Neuron (in vitro differentiated cells): Measurements from ENCODE around the gene EFNB2.

Source experiments
- H2AFZ ChIP-seq: one replicate; pipeline ENCODE4 v1.6.1; 2013; ENCODE audit warnings: low read depth, mild to moderate bottlenecking, inconsistent platforms, low read length, moderate library complexity
- H3K27me3 ChIP-seq: one replicate; pipeline ENCODE4 v1.6.1; 2013; ENCODE audit warnings: low read length; ENCODE audit not compliant: insufficient read depth
- H3K36me3 ChIP-seq: one replicate; pipeline ENCODE4 v1.6.1; 2013; ENCODE audit warnings: low read length; ENCODE audit not compliant: insufficient read depth
- H3K4me1 ChIP-seq: one replicate; pipeline ENCODE4 v1.6.1; 2013; ENCODE audit warnings: low read length; ENCODE audit not compliant: insufficient read depth
- H3K4me3 ChIP-seq: 2 replicates; pipeline ENCODE4 v1.5.1; 2013; ENCODE audit warnings: mild to moderate bottlenecking, low read length, moderate library complexity
- H3K9me3 ChIP-seq: one replicate; pipeline ENCODE4 v1.6.1; 2013; ENCODE audit warnings: low read length

Gene EFNB2

DNA sequence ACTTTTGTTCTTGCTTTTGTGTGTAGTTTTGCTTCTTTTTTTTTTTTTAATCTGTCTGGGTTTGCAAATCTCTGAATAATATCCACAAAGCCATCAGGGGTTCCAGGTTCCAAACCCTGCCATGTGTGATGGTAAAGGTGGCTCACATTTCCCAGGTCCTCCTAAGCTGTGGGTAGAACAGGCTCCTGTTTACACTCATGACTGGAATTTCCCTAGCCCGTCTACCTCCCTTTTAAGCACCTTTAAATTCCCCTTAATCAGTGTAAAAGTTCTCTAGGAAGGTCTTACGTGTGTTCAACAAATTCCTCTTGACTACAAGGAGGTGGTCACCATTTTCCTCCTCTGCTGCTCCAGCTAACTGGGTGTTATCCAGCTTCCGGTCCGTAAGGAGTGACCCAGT is 62.8 kb downstream of the EFNB2 start:
- no peaks in the 10 kb centered on the region for H3K27me3 ChIP-seq
- H3K4me3 ChIP-seq: no peak overlapping the region
- H3K36me3 ChIP-seq: no peaks in the 10 kb centered on the region
- H2AFZ ChIP-seq: no peak overlapping the region
- H3K9me3 ChIP-seq: no peaks in the 10 kb centered on the region
- peaks cover 36% of the 10 kb centered on the region for H3K4me1 ChIP-seq

DNA sequence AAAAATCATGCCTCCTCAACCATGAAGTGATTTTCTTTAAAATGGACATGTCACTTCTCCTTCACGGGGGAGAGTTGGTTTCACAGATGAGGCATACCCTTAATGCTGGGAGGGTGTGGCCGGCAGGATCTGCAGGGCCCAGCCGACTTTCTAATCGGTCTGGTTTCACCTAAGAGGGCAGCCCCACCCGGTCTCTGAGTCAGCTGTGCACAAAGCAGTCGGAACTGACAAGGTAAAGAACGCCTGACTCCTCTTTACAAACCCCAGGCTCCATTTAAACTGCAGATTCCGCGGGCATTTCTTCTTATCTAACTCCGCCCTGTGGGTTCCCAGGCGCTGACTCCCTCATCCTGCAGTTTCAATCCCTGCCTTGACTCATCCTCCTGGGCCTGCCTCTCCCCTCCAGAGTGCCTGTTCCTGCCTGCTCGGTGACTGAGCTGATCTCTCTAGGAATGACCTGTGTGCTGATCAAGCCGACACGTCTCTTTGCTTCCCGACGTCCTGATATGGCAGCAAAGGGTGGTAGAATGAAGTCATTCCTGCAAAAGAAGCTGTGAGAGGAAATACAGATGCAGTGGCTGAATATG is 63.4 kb downstream of the EFNB2 start:
- Histone ChIP-seq H3K4me3 (no peak overlapping the region), H3K36me3 (no peaks in the 10 kb centered on the region), H2AFZ (peak overlapping the region; percentile 0), H3K27me3 (no peaks in the 10 kb centered on the region), H3K9me3 (no peaks in the 10 kb centered on the region), H3K4me1 (peaks cover 42% of the 10 kb centered on the region)

- no peak overlapping the region for H2AFZ ChIP-seq
- H3K36me3 ChIP-seq: no peaks in the 10 kb centered on the region
- H3K4me3 ChIP-seq: no peak overlapping the region
- peaks cover 56% of the 10 kb centered on the region for H3K4me1 ChIP-seq
- H3K27me3 ChIP-seq: no peaks in the 10 kb centered on the region
- no peaks in the 10 kb centered on the region for H3K9me3 ChIP-seq
Observed at GRCh38 chr13:106470576-106470975, 64.9 kb downstream of the EFNB2 start.

DNA sequence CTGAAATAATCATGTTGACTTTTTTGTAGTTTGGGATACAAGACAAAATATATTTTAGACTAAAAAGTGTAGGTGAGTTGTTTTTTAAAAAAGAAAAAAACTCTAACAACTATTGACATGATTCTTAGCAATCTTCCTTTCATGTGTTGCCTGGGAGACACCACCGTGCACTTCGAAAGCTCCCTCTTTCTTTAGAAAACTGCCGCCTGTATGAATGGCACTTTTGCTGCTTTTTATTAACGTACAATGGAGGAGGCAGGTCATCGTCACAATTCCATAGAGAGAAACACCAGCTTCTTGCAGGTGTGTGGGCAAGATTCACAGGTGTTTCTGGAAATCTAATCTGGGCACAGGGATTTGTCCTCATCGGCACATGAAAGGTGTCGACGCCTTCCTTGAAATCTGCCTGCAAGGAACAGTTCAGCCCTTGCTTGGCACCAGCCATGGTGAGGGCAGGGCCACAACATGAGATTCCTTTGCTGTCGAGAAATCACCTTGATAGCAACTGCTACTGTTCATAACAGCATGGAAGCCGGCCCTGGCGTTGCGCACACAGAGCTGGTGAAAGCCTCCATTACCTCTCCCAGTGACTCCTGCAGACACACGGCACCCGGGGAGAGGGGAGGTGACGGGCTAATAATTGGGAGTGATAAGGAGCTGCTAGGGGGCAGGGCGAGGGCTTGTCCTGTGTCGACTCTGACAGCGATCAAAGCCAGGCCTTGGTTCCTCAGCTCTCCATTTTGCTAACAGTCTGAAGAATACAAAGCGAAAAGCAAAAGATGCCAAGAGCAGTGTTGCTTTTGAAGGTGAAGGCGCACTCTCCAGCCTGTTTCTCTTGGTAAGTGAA is 66.5 kb downstream of the EFNB2 start:
- Histone ChIP-seq H2AFZ (no peak overlapping the region), H3K9me3 (no peaks in the 10 kb centered on the region), H3K36me3 (no peaks in the 10 kb centered on the region), H3K4me3 (no peak overlapping the region), H3K27me3 (no peaks in the 10 kb centered on the region), H3K4me1 (peaks cover 56% of the 10 kb centered on the region)

GRCh38 chr13:106468207-106468606 is 67.3 kb downstream of the EFNB2 start:
- Histone ChIP-seq H3K9me3 (no peaks in the 10 kb centered on the region), H3K4me1 (peaks cover 56% of the 10 kb centered on the region), H2AFZ (no peak overlapping the region), H3K36me3 (no peaks in the 10 kb centered on the region), H3K27me3 (no peaks in the 10 kb centered on the region), H3K4me3 (no peak overlapping the region)

DNA sequence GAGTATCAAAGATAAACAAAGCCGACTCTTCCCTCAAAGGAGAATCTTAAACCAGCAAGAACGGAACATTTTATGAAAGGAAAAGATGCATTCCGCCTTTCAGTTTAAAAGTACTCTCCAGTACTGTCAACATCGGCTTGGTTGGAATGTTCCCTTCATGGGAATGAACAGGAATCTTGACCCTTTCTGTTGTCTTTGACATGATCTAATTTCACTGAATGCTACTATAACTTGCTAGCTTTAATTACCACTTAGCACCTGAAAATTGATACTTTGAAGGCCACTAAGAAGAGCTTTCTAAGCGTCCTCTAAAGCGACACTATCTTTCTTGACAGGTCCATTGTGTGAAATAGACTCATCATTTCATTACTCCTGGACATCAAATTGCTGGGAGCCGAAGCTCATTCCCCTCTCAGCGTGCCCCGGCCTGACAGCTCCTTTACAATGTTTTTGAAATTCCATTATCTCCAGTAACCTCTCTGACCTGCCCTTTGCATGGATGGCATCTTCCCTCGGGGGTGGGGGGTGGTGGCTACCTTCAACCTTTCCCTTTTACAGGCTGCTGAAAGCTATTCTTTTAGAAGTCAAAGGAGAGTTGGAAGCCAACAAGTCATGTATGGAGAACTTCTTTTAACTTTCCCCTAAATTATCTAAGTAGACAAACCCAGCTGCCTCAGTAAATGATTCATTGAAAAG is 67.9 kb downstream of the EFNB2 start:
- no peak overlapping the region for H2AFZ ChIP-seq
- peak overlapping the region; percentile 1 for H3K4me3 ChIP-seq
- H3K36me3 ChIP-seq: no peaks in the 10 kb centered on the region
- H3K9me3 ChIP-seq: no peaks in the 10 kb centered on the region
- peaks cover 53% of the 10 kb centered on the region for H3K4me1 ChIP-seq
- no peaks in the 10 kb centered on the region for H3K27me3 ChIP-seq

DNA sequence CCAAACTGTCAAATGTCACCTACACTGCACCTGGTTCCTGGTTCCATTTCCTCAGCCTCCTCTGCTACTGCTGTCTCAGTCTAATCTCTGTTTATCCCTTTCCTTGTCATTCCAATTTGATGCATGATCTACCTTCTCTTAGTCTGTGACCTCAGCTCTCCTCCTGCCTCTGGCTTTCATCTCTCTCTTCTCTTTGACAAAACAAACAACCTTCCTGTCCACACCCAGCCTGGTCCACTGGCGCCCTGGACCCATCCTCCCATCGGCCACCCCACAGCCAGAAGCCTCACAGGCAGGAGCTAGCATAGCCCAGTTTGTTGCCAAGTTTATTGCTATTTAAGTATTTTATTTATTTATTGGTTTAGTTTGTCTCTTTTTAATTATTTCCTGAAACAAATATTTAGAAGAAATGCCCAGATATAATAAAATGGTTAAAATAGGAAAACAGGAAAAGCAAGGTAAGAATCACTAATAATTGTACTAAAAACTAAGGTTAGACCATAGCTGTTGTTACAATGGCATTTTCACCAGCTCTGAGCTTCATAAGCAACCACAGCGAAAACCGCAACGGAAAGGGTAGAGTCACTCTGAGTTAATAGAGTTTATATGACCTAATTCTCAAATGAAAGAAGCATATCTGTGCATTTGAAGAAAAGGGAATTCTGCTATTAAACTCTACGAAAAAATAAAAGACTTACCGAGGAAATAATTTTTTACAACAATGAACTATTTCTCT is 68.6 kb downstream of the EFNB2 start:
- Histone ChIP-seq H3K36me3 (no peaks in the 10 kb centered on the region), H3K4me1 (peaks cover 48% of the 10 kb centered on the region), H3K9me3 (no peaks in the 10 kb centered on the region), H2AFZ (no peak overlapping the region), H3K27me3 (no peaks in the 10 kb centered on the region), H3K4me3 (peak overlapping the region; percentile 1)

- H3K9me3 ChIP-seq: no peaks in the 10 kb centered on the region
- no peaks in the 10 kb centered on the region for H3K36me3 ChIP-seq
- H3K4me1 ChIP-seq: peaks cover 34% of the 10 kb centered on the region
- no peaks in the 10 kb centered on the region for H3K27me3 ChIP-seq
- H2AFZ ChIP-seq: no peak overlapping the region
- H3K4me3 ChIP-seq: no peak overlapping the region
Observed at GRCh38 chr13:106464076-106464475, 71.4 kb downstream of the EFNB2 start.

DNA sequence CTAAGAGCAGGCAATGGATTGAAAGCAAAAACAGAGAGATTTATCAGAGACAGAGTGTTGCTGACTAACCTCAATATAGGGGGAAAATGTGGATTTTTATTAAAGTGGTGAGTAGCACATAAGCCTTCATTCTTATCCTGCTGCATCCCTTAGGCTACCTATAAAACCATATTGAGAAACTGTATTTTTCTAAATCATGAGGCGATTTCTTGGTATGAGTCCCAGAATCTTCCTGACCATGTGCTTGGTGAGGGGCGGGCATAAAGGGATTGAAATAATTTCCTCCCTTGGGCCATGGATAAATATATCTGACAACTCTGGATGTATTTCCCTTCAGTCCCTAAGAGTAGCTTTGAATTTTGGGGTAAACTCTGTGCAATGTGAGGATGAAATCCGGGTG is 72.8 kb downstream of the EFNB2 start:
- Histone ChIP-seq H3K4me1 (peaks cover 21% of the 10 kb centered on the region), H3K27me3 (no peaks in the 10 kb centered on the region), H2AFZ (no peak overlapping the region), H3K4me3 (no peak overlapping the region), H3K9me3 (no peaks in the 10 kb centered on the region), H3K36me3 (no peaks in the 10 kb centered on the region)

DNA sequence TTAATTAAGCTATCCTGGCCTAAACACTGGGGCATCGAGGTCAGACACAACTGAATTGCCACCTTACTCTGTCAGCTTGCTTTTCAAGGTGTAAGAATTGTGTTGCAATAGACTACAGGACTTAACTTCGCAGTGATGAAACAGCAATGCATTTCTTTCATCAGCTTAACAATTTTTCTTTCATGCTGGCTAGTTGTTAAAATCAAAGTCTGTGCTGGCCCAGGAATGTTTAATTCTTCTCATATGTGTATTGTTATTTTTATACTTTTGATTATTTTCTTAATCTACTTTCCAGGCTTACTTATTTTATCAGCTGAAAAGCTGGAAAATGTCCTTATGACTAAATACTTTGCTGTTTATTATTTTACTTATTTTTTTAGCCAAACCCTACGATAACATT is 79.7 kb downstream of the EFNB2 start:
- Histone ChIP-seq H3K36me3 (no peaks in the 10 kb centered on the region), H2AFZ (no peak overlapping the region), H3K4me3 (no peak overlapping the region), H3K9me3 (peaks cover 7% of the 10 kb centered on the region), H3K27me3 (no peaks in the 10 kb centered on the region), H3K4me1 (no peaks in the 10 kb centered on the region)

DNA sequence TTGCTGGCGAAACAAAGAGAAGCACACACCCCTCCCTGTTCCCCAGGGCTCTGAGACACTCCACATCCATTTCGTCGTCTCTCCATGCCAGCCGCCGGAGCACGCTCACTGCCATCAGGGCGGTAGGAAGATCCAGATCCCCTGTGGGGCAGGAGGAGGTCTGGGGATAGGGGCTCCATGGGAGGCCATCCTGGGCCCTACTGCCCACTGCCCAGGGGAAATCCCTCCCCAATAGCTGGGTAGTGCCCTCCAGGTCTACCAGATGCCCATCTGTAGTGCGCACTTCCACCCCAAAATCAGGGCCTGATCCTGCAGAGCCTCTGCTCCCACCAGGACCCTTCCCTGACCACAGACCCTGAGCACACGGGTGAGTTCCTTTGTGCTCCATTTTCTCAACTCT is 80.3 kb downstream of the EFNB2 start:
- Histone ChIP-seq H3K9me3 (peaks cover 7% of the 10 kb centered on the region), H3K36me3 (no peaks in the 10 kb centered on the region), H3K4me1 (no peaks in the 10 kb centered on the region), H3K27me3 (no peaks in the 10 kb centered on the region), H2AFZ (no peak overlapping the region), H3K4me3 (no peak overlapping the region)

DNA sequence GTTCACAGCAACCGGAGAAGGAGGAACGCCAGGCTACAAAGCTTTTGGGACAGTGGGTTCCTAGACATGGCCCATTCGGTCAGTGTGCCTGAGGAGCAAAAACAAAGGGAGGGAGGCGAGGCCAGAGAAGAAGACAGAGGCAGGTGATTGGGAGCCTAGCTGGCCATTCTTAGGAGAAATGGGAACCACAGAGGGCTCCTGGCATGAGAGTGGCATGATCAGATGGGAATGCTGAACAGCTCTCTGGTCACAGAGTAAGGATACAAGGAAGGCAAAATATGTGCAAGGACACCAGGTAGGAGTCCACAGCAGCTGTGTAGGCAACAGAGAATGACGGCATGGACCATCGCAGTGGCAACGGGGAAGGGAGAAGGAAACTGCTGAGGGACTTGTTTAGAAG is 82.4 kb downstream of the EFNB2 start:
- Histone ChIP-seq H3K36me3 (no peaks in the 10 kb centered on the region), H3K27me3 (no peaks in the 10 kb centered on the region), H2AFZ (no peak overlapping the region), H3K4me1 (no peaks in the 10 kb centered on the region), H3K4me3 (no peak overlapping the region), H3K9me3 (peaks cover 7% of the 10 kb centered on the region)

- Histone ChIP-seq H3K4me3 (no peak overlapping the region), H3K4me1 (peaks cover 10% of the 10 kb centered on the region), H3K36me3 (no peaks in the 10 kb centered on the region), H2AFZ (no peak overlapping the region), H3K27me3 (no peaks in the 10 kb centered on the region), H3K9me3 (peaks cover 7% of the 10 kb centered on the region)
Observed at GRCh38 chr13:106450991-106451390, 84.5 kb downstream of the EFNB2 start.
